NCI-H460 (cell line): ENCODE results near the gene TWNK. TPM values are rescaled to one million over a fixed set of nuclear protein-coding genes. Genes with fewer than 3 reads are reported as not detected.

ENCODE experiments used
- DNase-seq: peaks from one replicate; pipeline ENCODE4 v3.0.0-alpha.2; 2016; ENCODE audit warnings: low read depth; ENCODE audit errors: extremely low read depth
- total RNA-seq: library from RNA; depleted of rRNA; stranded (reverse); fragments of >200 nt; shearing (Covaris generic); gene quantifications from 2 replicates; pipeline ENCODE4 v1.2.3, GENCODE V29; 2014

TWNK gene
- total RNA-seq, 1 experiment from 2014 or later, result 19.9 TPM

DNA sequence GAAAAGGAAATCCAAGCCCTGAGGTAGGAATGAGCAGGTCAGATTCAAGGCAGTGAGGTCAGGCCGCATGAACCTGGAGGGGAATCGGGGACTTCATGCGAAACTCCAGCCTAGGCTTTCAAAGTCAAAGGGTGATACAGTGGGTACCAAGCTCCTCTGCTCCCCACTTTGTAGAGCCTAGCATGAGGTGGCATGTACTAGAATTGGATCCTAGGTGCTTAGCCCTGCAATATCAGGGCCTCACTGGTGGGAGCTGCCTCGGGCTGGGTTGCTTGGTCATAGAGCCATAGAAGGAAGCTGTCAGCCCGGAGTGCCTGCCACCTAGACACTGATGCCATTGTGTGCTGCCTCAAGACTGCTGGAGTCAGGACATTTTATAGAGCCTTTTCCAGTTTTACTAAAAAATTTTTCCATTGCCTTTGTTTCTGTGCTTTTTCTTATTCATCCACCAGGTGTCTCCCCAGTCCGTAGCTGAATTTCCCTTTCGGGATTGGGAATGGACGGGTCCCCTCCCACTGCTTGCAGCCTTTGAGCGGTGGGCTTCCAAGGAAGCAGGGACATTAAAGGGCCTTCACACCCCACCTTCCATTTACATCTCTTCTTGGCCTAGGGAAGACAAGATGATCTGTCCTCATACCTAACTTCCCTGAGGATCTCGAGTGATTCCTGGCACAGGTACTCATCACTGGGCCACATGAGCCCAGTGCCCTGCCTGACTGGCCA is 6.8 kb downstream of the TWNK start:
- DNase-seq, result no peak

DNA sequence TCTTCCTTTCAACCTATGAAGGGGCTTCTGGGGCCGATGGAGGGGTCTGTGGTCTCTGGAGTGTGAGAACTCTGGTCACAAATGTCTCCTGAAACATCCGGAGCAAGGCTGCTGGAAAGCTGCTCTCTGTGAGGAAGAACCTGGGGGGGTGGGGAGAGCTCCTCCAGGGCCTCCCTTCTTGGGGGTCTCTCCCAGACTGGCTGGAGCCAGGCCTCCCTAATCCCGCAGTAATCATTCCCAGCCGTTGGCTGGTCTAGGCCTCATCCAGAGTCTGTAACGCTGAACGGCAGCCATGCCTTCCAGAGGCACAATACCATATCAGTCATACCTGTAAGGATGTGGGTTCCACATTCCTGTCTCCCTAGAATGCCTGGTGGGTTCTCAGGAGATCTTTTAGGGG is 7.8 kb downstream of the TWNK start:
- no peak for DNase-seq

DNA sequence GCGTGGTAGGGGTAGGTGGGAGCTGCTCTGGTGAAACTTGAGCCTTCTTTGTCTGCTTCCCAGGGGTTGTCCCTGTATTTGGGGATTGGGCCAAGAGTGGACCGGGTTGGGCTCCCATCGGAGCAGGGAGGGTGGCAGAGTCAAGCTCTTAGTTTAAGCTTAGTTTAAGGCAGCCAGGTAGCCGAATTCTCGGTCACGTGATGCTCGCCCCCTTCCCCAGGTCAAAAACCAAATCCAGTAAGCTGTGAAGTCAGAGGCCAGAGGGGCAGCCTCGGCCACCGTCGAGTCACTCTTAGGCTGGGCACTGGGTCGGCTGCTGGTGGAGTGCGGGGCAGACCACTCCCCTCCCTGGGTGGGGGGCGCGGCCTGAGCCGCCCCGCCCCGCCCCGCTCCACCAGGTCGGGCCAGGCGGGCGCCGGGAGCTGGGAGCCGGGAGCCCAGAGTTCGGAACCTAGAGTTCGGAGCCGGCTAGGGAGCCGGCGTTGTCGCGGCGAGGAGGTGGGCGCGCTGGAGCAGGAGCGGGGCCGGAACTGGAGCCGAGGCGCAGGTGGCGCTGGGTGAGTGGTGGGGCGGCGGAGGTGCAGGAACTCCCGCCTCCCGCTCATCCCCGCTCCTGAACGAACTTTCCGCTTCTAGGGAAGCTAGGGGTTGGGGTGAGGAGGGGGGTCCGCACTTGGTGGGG is 9.5 kb downstream of the TWNK start:
- no peak for DNase-seq

DNA sequence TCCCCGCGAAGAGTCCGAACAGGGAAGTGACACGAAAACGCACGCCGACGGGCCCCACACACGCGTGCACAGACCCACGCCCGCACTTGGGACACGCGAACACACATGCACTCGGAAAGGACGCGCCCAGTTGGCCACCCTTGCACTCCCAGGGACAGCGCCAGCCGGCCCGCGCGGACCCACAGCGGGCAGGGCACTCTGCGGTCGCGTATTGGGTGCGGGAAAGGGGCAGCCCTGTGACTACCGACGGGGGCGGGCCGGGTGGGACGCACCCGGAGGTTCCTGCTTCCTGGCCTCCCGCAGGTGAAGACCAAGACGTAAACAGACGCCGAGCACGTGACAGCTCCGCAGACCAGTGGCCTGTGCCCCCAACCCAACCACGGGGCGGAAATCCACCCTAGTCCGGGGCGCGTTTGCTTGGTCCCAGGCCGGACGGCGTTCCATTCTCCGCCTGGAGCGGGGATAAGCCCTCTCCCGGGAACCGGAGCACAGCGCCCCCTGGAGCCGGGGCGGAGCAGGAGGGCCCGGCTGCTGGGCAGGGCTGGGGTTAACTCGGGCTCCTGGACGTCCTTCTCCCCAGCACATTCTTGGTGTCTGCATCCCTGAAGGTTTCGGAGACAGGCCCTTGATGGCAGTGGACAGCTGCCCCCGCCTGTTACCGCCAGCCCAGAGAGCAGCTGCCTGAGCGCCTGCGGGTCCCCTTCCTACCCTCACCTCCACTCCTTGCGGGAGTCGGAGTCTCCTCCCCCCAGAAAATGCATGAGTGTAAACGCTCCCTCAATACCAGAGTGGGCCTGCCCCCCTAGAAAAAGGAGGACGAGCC is 10.2 kb downstream of the TWNK start:
- DNase-seq, result peak; percentile 72

DNA sequence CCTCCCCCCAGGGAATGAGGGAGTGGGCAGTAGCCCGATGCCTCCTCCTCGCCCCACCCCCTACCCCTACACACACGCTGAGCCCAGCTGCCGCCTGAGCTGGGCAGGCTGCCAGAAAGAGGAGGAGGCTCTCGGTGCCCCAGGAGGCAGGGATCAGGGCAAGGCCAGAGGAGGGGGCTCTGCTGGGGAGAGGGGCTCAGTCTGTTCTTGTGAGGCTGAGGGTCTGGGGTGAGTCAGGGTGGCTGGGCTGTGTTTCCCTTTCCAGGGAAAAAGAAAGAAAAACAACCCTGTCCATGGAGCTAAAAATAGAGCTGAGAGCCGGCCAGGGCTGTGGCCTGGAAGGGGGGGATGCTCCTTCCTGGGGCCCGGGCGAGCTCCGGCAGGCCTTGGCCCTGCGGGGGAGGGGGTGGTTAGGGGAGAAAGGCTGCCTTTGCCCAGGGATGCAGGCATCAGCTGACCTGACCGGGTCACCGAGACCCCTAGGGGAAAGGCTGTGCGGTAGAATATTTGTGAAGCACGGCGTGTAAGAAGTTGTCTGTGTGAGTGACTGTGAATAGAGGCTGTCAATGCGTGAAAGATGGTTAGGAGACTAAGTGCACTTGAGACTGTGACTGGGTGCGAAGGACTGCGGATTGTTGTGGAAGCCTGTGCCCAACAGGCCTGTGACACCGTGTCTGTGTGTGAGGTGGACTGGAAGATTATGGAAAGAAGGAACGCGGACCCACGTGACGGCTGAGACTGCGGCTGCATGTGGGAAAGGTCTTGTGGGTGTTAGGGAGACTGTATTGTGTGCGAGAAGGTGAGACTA is 11.0 kb downstream of the TWNK start:
- DNase-seq, result peak; percentile 73

DNA sequence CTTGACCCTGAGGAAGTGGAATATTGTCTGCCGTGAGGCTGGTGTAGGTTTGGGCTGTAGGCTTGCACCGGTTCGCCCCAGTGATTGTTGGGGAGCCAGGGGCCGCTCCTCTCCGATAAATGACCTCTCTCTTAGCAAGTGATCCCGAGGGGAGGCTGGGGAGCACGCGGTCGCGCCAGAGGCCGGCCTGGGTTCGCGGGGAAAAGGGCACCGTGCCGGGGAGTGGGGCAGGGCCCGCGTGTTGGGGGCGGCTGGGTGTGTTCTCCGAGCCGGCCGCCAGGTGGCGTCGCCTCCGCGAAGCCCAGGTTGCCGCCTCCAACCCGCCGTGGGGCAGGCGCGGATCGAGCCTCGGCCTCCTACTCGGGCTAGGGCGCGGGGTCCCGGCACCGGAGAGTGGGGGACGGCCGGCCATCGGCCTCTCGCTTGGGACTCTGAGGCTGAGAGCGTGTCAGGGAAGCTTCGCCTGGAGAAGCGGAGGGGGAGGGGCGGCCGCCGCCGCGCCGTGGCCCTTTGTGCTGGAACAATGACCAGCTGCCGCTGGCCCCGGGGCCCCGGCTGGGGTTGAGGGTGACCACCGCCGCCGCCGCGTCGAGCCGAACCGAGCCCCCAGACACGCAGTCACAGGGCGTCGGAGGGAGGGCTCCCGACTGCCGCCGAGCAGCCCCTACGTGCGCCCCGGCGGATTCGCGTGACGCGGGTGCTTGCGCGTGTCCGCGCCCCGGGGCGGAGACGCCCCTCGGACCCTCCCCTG is 11.8 kb downstream of the TWNK start:
- peak; percentile 56 for DNase-seq

DNA sequence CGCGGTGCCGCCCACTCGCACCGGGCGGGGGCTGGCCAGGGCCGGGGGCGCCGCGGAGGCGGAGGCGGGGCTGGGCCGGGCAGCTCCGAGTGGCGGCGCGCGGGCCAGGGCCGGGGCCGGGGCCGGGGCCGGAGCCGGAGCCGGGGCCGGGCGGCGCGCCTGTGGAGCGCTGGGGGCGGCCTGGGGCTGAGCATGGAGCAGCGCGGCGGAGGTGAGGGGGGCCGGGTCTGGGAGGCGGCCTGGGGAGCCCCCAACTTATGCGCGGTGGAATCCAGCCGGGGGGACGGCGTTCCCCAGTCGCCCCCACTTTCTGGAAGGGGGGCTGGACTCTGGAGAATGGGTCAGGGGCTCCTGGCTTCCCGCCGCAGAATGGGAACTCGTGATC is 12.4 kb downstream of the TWNK start, which contains the start of gene LZTS2:
TSS of gene LZTS2 (plus strand) at position 67 of the 385 bp plus-strand sequence. CDS start 2,731 bp downstream, outside the sequence.
- no peak for DNase-seq

DNA sequence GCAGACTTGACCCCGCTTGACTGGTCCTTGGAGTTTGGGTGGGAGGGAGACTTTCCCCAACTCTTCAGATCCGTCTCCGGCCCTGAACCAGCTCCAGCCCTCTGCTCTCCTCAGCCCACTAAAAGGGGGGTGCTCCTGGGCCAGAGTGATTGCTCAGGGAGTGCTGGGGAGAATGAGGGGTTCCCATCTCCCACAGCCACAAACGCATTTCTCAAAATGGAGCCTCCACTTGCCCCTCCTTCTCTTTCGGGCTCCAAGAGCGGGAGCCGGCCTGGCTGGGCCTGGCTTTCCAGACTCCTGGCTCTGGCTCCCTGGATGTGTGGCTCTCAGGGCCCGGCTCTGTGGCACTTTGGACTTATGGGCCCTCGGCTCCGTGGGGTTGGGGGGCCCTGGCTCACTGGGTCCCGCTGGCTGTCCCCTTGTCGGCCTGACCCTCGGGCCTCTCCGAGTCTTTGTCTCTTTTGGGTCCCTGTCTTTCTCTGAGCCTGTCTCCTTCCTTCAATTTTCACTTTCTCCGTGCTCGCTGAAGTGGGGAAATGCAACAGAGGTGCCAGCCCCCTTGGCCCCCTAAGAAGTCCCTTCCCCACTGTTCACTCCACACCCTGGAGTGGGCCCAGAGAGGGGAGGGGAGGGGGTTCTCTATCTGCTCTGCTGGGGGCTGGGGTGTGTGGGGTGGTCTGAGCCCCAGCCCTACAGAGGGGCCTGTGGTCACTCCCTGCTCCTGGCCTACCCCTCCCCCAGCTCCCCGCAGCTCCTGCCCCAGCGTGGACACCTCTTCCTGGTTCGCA is 13.0 kb downstream of the TWNK start:
- DNase-seq, result no peak

DNA sequence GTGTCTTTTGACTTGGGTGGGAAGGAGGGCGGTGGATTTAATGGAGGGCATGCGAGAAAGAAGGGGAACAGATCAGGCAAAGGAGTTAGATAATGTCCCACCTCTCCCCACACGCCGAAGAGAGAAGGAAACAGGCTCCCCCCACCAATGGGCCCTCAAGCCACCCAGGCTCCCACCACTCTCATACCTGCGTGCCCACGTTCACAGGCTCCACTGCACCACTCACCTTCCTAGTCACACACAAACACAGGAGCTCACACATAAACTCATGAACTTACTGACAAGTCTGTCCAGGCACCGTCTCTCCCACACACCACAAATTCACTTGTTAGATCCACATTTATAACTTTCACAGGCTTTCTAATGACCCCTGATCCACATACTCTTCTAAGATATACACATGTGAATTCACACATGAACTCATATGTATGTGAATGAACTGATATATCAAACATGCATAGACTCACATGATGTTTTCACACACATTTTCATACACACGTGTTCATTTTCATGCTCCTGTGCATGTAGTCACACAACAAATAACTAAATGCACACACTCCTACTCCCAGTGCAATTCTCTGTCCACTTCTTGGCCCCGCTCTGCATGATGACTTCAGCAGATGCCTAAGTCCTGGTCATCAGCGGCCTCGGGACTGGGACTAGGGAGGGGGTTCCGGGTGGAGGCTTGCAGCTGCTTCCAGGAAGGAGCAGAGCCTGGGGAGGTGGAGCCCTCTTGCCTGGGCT is 13.7 kb downstream of the TWNK start:
- no peak for DNase-seq

DNA sequence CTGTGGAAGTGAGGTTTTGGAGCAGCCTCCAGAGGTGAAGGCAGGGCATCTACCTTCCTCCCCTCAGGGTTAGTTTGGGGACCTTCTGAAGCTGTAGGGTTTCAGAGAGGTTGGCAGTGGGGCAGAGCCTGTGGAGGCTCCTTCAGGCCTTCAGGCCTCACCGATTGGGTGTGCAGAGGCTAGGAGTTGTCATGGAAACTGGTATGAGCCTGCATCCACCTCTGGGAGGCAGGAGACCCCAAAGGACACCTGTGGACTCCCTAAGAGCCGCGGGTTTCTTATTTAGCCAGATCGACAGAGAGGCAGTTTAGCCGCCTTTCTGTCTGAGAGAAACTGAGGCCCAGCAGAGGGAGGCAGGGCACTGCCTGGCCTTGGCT is 14.3 kb downstream of the TWNK start:
- DNase-seq, result no peak

DNA sequence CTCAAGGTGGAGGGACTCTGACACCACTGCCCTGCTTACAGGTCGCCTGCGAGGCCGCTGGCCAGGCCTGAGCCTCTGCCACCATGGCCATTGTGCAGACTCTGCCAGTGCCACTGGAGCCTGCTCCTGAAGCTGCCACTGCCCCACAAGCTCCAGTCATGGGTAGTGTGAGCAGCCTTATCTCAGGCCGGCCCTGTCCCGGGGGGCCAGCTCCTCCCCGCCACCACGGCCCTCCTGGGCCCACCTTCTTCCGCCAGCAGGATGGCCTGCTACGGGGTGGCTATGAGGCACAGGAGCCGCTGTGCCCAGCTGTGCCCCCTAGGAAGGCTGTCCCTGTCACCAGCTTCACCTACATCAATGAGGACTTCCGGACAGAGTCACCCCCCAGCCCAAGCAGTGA is 15.1 kb downstream of the TWNK start:
- DNase-seq, result no peak

DNA sequence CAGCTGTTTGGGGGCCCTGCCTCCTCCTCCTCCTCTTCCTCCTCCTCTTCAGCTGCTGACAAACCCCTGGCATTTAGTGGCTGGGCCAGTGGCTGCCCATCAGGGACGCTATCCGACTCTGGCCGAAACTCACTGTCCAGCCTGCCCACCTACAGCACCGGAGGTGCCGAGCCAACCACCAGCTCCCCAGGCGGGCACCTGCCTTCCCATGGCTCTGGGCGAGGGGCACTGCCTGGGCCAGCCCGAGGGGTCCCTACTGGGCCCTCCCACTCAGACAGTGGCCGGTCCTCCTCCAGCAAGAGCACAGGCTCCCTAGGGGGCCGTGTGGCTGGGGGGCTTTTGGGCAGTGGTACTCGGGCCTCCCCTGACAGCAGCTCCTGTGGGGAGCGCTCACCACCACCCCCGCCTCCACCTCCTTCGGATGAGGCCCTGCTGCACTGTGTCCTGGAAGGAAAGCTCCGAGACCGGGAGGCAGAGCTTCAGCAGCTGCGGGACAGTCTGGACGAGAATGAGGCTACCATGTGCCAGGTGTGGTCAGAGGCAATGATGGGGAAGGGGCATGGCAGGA is 16.4 kb downstream of the TWNK start:
- DNase-seq, result no peak

DNA sequence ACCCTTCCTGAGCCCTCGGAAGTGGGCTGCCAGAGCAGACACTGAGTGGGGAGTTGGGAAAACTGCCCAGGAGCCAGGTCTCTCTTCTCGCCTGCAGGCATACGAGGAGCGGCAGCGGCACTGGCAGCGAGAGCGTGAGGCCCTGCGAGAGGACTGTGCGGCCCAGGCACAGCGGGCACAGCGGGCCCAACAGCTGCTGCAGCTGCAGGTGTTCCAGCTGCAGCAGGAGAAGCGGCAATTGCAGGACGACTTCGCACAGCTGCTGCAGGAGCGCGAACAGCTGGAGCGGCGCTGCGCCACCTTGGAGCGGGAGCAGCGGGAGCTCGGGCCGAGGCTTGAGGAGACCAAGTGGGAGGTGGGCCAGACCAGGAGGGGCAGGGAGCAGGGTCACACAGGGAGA is 18.0 kb downstream of the TWNK start:
- DNase-seq, result no peak

DNA sequence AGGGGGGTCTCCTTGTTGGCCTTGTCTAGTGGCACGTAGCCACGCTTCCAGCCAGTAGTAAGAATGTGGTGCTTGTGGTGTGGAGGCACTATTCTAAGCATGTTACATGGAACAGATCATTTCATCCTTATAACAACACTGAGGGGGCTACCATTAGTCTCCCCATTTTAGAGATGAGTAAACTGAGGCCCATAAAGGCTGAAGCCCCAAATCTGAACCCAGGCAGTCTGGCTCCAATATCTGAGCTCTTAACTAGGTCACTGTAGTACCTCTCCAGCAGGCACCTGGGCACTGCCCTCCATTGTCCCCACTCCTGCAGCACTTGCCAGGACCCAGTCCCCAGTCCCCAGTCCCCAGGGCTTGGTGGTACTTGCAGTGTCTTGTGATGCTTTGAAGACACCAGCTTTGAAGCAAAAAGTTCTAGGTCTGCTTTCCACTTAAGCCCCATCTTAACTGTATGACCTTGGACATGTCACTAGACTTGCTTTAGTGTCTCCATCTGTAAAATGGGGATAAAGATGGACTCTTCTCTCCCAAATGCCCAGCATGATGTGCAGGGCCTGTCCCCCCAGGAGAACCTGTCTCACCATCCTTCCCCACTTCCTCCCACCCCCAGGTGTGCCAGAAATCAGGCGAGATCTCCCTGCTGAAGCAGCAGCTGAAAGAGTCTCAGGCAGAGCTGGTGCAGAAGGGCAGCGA is 18.7 kb downstream of the TWNK start:
- no peak for DNase-seq

DNA sequence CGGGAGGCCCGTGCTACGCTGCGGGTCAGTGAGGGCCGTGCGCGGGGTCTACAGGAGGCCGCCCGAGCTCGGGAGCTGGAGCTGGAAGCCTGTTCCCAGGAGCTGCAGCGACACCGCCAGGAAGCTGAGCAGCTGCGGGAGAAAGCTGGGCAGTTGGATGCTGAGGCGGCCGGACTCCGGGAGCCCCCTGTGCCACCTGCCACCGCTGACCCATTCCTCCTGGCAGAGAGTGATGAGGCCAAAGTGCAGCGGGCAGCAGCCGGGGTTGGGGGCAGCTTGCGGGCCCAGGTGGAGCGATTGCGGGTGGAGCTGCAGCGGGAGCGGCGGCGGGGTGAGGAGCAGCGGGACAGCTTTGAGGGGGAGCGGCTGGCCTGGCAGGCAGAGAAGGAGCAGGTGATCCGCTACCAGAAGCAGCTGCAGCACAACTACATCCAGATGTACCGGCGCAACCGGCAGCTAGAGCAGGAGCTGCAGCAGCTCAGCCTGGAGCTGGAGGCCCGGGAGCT is 19.3 kb downstream of the TWNK start:
- no peak for DNase-seq

DNA sequence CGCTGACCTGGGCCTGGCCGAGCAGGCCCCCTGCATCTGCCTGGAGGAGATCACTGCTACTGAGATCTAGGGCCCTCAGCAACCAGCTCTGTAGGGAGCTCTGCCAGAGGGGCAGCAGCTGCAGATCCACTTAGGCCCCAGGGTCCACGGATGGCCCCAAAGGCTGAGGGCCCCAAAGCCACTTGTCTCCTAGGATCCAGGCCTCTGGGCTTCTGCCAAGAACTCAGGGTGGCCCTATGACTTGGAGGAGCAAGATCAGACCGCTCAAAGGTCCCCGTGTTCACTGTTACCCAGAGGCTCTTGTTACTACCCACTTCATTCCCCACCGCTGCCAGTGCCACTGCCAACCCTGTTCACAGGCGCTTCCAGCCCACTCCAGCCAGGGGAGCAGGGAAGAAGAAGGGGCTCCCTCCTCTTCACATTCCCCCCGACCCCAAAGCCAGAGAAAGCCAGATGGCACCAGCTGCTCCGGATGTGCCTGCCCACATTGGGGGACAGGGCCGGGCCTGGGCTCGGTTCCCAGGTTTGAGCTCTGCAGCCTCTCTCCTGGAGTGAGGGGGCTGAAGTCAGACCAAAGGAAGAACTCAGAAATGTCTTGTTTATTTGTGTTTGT is 19.9 kb downstream of the TWNK start:
- no peak for DNase-seq
